ENCODE measurements around the gene COPS7B. TPM values are rescaled to one million over a fixed set of nuclear protein-coding genes. Genes with fewer than 3 reads are reported as not detected.

Gene COPS7B
- total RNA-seq, 1 donor from 2014 or later, result 10.4 TPM

DNA sequence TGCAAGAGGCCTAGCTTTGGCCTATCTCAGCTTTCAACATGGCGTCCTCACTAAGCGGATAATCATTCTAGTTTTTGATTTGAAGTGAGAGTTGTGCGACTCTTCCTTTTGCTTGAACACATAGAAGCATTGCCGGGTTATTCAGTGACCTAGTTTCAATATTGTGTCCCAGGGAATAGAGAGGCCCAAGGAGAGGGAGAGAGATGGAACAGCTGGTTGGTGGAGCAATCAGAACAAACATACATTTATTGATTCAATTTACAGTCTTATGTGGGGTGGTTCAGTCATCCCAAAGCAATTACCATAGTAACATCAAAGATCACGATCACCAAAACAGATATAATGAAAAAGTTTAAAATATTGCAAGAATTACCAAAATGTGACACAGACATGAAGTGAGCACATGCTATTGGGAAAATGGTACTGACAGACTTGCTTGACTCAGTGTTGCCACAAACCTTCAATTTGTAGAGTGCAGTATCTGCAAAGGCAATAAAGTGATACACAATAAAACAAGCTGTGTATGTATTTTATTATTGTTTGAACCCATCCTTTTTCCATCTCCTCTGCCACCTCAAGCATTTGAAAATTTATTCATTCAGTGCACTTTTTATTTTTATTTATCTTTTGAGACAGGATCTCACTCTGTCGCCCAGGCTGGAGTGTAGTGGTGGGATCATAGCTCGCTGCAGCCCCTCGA lies 30.2 kb downstream of the COPS7B start:
- Histone ChIP-seq H3K36me3 (ENCODE audit: control insufficient read depth in 3 of 3, insufficient read depth in 3 of 3, low read length in 3 of 3) (peaks cover 5 to 9% (median 7%) of the 10 kb centered on the region in 3 donors), H3K27me3 (ENCODE audit: control insufficient read depth in 3 of 3, insufficient read depth in 3 of 3, low read length in 3 of 3) (no peaks in the 10 kb centered on the region), H3K9ac (ENCODE audit: low read depth in 1 of 3, low read length in 3 of 3) (no peak overlapping the region), H3K4me3 (ENCODE audit: low read length in 3 of 3) (no peak overlapping the region), H3K27ac (ENCODE audit: low read depth, low read length) (no peak overlapping the region), H3K9me3 (ENCODE audit: control insufficient read depth in 3 of 3, low read length in 3 of 3) (no peaks in the 10 kb centered on the region), H3K4me1 (ENCODE audit: control insufficient read depth in 3 of 3, insufficient read depth in 3 of 3, low read length in 3 of 3) (no peaks in the 10 kb centered on the region)

DNA sequence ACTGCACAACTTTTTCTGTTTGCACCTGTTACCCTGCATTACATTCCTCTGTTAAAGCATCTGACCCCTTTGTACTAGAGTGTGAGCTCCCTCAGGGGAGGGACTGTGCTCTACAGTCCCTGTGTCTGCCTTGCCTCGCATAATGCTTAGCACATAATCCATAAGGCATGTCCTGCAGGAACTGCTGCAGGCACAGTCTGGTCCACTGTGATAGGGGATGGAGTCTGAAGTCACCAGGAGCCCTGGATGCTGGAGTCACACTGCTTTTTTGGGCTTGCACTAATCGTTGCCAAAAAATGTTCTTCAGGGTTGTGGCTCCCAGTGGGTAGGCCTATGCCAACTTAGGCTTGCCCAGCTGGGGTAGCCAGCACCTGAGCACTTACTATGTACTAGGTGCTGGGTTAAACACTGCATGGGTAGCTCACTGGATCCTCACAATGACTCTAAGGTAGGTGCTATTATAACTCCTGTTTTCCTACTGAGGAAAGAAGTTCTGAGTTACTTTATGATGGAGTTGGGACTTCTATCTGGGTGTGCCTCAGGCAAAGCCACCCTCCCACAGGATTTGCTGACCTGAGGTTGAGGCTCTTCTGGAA lies 33.3 kb downstream of the COPS7B start:
- Histone ChIP-seq H3K27ac (ENCODE audit: low read depth, low read length) (no peak overlapping the region), H3K9me3 (ENCODE audit: control insufficient read depth in 3 of 3, low read length in 3 of 3) (peaks cover 0 to 2% (median 0%) of the 10 kb centered on the region in 3 donors), H3K9ac (ENCODE audit: low read depth in 1 of 3, low read length in 3 of 3) (no peak overlapping the region), H3K36me3 (ENCODE audit: control insufficient read depth in 3 of 3, insufficient read depth in 3 of 3, low read length in 3 of 3) (no peaks in the 10 kb centered on the region), H3K4me1 (ENCODE audit: control insufficient read depth in 3 of 3, insufficient read depth in 3 of 3, low read length in 3 of 3) (no peaks in the 10 kb centered on the region), H3K27me3 (ENCODE audit: control insufficient read depth in 3 of 3, insufficient read depth in 3 of 3, low read length in 3 of 3) (no peaks in the 10 kb centered on the region), H3K4me3 (ENCODE audit: low read length in 3 of 3) (no peak overlapping the region)

DNA sequence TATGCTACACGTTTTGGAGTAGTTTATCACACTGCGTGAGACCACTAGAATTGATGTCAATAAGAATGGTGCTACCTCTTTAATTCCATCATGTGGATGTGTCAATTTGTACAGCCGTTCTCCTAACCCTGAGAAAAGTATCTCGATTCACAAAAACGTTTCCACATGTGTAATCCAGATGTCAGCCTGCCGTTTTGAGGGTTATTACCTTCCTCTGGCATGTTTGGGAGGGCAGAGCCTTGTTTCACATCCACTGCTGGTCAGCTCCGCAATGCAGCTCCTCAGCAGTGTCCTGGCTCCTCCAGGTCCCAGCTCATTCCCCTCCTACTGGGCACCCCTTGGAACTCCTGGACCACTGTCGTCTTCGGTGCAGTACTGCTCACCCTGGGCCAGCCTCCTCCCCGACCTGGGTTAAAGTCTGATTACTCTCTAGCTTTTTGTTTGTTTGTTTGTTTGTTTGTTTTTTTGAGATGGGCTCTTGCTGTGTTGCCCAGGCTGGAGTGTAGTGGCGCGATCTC lies 34.6 kb downstream of the COPS7B start:
- Histone ChIP-seq H3K27me3 (ENCODE audit: control insufficient read depth in 3 of 3, insufficient read depth in 3 of 3, low read length in 3 of 3) (no peaks in the 10 kb centered on the region), H3K27ac (ENCODE audit: low read depth, low read length) (no peak overlapping the region), H3K4me1 (ENCODE audit: control insufficient read depth in 3 of 3, insufficient read depth in 3 of 3, low read length in 3 of 3) (no peaks in the 10 kb centered on the region), H3K4me3 (ENCODE audit: low read length in 3 of 3) (no peak overlapping the region), H3K9me3 (ENCODE audit: control insufficient read depth in 3 of 3, low read length in 3 of 3) (peaks cover 0 to 2% (median 0%) of the 10 kb centered on the region in 3 donors), H3K9ac (ENCODE audit: low read depth in 1 of 3, low read length in 3 of 3) (no peak overlapping the region), H3K36me3 (ENCODE audit: control insufficient read depth in 3 of 3, insufficient read depth in 3 of 3, low read length in 3 of 3) (no peaks in the 10 kb centered on the region)

DNA sequence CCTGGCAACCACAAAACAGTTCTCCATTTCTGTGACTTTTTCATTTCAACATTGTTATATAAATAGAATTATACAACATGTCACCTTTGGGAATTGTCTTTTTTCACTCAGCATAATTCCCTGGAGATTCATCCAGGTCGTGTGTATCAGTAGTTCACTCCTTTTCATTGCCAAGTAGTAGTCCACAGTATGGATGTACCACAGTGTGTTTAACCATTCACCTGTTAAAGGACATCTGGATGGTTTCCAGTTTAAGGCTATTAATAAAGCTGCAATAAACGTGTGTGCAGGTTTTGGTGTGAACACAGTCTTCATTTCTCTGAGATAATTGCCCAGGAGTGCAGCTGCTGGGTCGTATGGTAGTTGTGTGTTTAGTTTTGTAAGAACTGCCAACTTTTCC lies 35.7 kb downstream of the COPS7B start:
- Histone ChIP-seq H3K9me3 (ENCODE audit: control insufficient read depth in 3 of 3, low read length in 3 of 3) (peaks cover 0 to 2% (median 0%) of the 10 kb centered on the region in 3 donors), H3K27me3 (ENCODE audit: control insufficient read depth in 3 of 3, insufficient read depth in 3 of 3, low read length in 3 of 3) (no peaks in the 10 kb centered on the region), H3K4me3 (ENCODE audit: low read length in 3 of 3) (no peak overlapping the region), H3K36me3 (ENCODE audit: control insufficient read depth in 3 of 3, insufficient read depth in 3 of 3, low read length in 3 of 3) (no peaks in the 10 kb centered on the region), H3K4me1 (ENCODE audit: control insufficient read depth in 3 of 3, insufficient read depth in 3 of 3, low read length in 3 of 3) (no peaks in the 10 kb centered on the region), H3K27ac (ENCODE audit: low read depth, low read length) (no peak overlapping the region), H3K9ac (ENCODE audit: low read depth in 1 of 3, low read length in 3 of 3) (no peak overlapping the region)

DNA sequence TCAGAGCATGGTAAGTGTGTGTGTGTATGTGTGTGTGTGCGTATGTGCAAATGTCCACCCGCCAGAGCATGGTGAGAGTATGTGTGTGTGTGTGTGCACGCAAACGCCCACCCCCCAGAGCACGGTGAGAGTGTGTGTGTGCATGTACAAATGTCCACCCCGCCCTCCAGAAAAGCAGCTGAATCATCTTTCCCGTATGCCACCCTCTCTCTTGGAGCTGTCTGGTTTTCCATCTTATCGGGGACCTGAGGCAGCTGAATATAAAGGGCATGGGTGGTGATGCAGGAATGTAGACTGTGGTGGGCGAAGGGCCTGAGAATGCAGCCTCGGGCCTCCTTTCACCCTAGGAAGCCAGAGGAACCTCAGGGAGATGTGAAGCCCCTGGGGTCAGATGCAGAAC lies 66.9 kb downstream of the COPS7B start:
- H3K9me3 ChIP-seq (ENCODE audit: control insufficient read depth in 3 of 3, low read length in 3 of 3), result no peaks in the 10 kb centered on the region

DNA sequence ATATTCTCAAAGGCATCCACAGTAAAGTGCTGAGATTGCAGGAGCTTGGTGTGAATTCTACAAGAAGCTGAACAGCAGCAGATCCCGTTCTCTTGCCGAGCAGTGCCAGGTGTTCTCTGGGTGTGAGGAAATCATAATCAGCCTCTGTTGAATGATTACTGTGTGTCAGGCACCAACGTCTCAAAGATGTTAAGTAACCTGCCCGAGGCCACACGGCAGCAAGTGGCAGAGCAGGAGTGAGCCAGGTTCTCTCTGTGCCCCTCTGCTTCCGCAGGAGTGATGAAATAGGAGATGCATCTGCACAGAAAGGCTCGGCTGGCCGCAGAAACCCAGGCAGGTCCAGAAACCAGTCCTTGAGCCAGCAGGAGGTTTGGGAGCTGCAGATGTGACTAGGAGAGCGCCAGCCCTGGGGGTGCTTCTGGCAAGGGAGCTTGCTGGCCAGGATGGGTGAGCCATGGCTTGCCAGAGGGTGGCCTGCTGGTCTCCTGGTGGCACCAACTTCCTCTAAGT lies 68.4 kb downstream of the COPS7B start:
- Histone ChIP-seq H3K27me3 (ENCODE audit: control insufficient read depth in 3 of 3, insufficient read depth in 3 of 3, low read length in 3 of 3) (peaks cover 0 to 3% (median 2%) of the 10 kb centered on the region in 3 donors), H3K4me3 (ENCODE audit: low read length in 3 of 3) (no peak overlapping the region), H3K27ac (ENCODE audit: low read depth, low read length) (no peak overlapping the region), H3K36me3 (ENCODE audit: control insufficient read depth in 3 of 3, insufficient read depth in 3 of 3, low read length in 3 of 3) (no peaks in the 10 kb centered on the region), H3K9me3 (ENCODE audit: control insufficient read depth in 3 of 3, low read length in 3 of 3) (no peaks in the 10 kb centered on the region), H3K4me1 (ENCODE audit: control insufficient read depth in 3 of 3, insufficient read depth in 3 of 3, low read length in 3 of 3) (no peaks in the 10 kb centered on the region), H3K9ac (ENCODE audit: low read depth in 1 of 3, low read length in 3 of 3) (no peak overlapping the region)

More for the DNA sequence above, 66.9 kb downstream of the COPS7B start:
- Histone ChIP-seq H3K4me1 (ENCODE audit: control insufficient read depth in 3 of 3, insufficient read depth in 3 of 3, low read length in 3 of 3) (no peaks in the 10 kb centered on the region), H3K27ac (ENCODE audit: low read depth, low read length) (no peak overlapping the region), H3K27me3 (ENCODE audit: control insufficient read depth in 3 of 3, insufficient read depth in 3 of 3, low read length in 3 of 3) (peaks cover 0 to 3% (median 2%) of the 10 kb centered on the region in 3 donors), H3K36me3 (ENCODE audit: control insufficient read depth in 3 of 3, insufficient read depth in 3 of 3, low read length in 3 of 3) (no peaks in the 10 kb centered on the region), H3K9ac (ENCODE audit: low read depth in 1 of 3, low read length in 3 of 3) (no peak overlapping the region), H3K4me3 (ENCODE audit: low read length in 3 of 3) (no peak overlapping the region)

DNA sequence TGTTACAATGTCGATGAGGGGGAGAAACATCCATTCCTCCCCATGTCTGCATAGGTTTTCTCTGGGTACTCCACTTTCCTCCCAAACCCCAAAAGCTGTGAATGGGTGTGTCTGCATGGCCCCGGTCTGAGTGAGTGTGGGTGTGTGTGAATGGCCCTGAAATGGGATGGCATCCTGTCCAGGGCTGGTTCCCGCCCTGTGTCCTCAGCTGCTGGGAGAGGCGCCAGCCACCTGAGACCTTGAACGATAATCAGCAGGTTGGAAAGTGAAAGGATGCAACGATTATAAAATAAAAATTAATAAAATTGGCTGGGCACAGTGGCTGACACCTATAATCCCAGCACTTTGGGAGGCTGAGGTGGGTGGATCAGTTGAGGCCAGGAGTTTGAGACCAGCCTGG lies 70.7 kb downstream of the COPS7B start:
- no peak overlapping the region for H3K4me3 ChIP-seq (ENCODE audit: low read length in 3 of 3)
- no peak overlapping the region for H3K27ac ChIP-seq (ENCODE audit: low read depth, low read length)
- H3K9me3 ChIP-seq (ENCODE audit: control insufficient read depth in 3 of 3, low read length in 3 of 3), result no peaks in the 10 kb centered on the region
- H3K9ac ChIP-seq (ENCODE audit: low read depth in 1 of 3, low read length in 3 of 3), result no peak overlapping the region
- H3K4me1 ChIP-seq (ENCODE audit: control insufficient read depth in 3 of 3, insufficient read depth in 3 of 3, low read length in 3 of 3), result no peaks in the 10 kb centered on the region
- H3K27me3 ChIP-seq (ENCODE audit: control insufficient read depth in 3 of 3, insufficient read depth in 3 of 3, low read length in 3 of 3), result peaks cover 3 to 7% (median 7%) of the 10 kb centered on the region in 3 donors
- no peaks in the 10 kb centered on the region for H3K36me3 ChIP-seq (ENCODE audit: control insufficient read depth in 3 of 3, insufficient read depth in 3 of 3, low read length in 3 of 3)

Small RNAs within 50 kb of the gene (small RNA-seq; reads per million reads assigned to genes)
- gene AC073476.4, result not detected

Other genes starting within 250 kb of the COPS7B start
- gene TEX44, start 193.6 kb upstream of the COPS7B start, total RNA-seq, result not detected
- gene PTMA, start 77.9 kb upstream of the COPS7B start, total RNA-seq, result 422 TPM
- 14.1 TPM for gene PDE6D, start 5.2 kb upstream of the COPS7B start, total RNA-seq
- gene NPPC, start 140.0 kb downstream of the COPS7B start, total RNA-seq, result 5.7 TPM
- gene DIS3L2, start 175.3 kb downstream of the COPS7B start, total RNA-seq, result 24.0 TPM

Data from skeletal muscle tissue (tissue), 5 donors.